ENCODE results near the gene MEF2A. TPM values are rescaled to one million over a fixed set of nuclear protein-coding genes. Genes with fewer than 3 reads are reported as not detected.
"Not testable (repeated sequence)": the region's sequence is repeated elsewhere in the genome, so short reads cannot be mapped to it uniquely, and the experiment has no call there.

The MEF2A gene
- total RNA-seq, 1 experiment from 2014 or later = 19.6 TPM

DNA sequence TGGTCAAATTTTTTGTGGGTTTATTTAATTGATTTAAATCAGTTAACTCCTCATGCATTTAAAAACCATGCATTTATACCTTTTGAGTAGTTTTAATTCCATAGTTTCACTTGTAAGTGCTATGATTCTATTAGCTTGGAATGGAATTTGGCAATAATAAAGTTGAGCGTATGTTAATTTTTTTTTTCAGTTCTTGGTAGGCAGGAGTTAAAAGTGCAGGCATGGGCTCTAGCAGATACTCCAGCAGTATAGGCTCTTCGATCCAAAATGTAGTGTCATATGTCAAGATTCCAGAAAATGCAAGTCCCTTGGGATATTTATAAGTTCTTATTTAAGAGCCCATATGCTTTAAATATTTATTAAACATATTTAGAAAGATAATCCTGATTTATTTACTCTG lies 97.1 kb downstream of the MEF2A start:
- Histone ChIP-seq H3K4me1 (no peaks in the 10 kb centered on the region; the same call in 1 of the 2 replicates), H3K36me3 (ENCODE audit: control insufficient read depth, insufficient read depth, low read length) (no peaks in the 10 kb centered on the region), H3K4me3 (ENCODE audit: low read depth, low read length) (no peak overlapping the region), H3K9me3 (no peaks in the 10 kb centered on the region), H3K27me3 (replicated peaks; ENCODE audit: control insufficient read depth, insufficient read depth, low read length) (no peaks in the 10 kb centered on the region)
- intact Hi-C loops (cut with micrococcal nuclease; ENCODE audit: unreplicated experiment) = no loop called here
- H3K27me3 Mint-ChIP-seq (ENCODE audit: insufficient read depth, unreplicated experiment) = no peaks in the 10 kb centered on the region
- CTCF ChIA-PET = no interaction called here
- H3K9me3 Mint-ChIP-seq (ENCODE audit: unreplicated experiment) = peaks cover 10% of the 10 kb centered on the region
- H3K4me1 Mint-ChIP-seq (ENCODE audit: low read depth, unreplicated experiment) = no peaks in the 10 kb centered on the region
- BruUV-seq (replicated peaks) = no TSS peak
- H3K36me3 Mint-ChIP-seq (ENCODE audit: insufficient read depth, unreplicated experiment) = no peaks in the 10 kb centered on the region
- DNase-seq = no peak
- no peak overlapping the region for H3K27ac Mint-ChIP-seq (ENCODE audit: unreplicated experiment)
- no peak overlapping the region for H3K4me3 Mint-ChIP-seq (ENCODE audit: unreplicated experiment)
- POLR2A ChIA-PET = no interaction called here
- no peak for TF ChIP-seq CTCF (IDR thresholded peaks at IDR 0.05; ENCODE audit: insufficient read depth in 1 of 2, low read depth in 1 of 2, low read length in 1 of 2, severe bottlenecking in 1 of 2, unreplicated experiment in 1 of 2)

DNA sequence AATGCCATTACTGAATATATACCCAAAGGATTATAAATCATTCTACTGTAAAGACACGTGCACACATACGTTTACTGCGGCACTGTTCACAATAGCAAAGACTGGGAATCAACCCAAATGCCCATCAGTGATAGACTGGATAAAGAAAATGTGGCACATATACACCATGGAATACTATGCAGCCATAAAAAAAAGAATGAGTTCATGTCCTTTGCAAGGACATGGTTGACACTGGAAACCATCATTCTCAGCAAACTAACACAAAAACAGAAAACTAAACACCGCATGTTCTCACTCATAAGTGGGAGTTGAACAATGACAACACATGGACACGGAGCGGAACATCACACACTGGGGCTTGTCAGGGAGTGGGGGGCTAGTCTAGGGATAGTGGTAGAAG lies 100.3 kb downstream of the MEF2A start:
- BruUV-seq (replicated peaks); H3K27ac Mint-ChIP-seq (ENCODE audit: unreplicated experiment); H3K4me3 Mint-ChIP-seq (ENCODE audit: unreplicated experiment); H3K9me3 Mint-ChIP-seq (ENCODE audit: unreplicated experiment); H3K36me3 ChIP-seq (ENCODE audit: control insufficient read depth, insufficient read depth, low read length); H3K4me1 Mint-ChIP-seq (ENCODE audit: low read depth, unreplicated experiment); DNase-seq; intact Hi-C loops (cut with micrococcal nuclease; ENCODE audit: unreplicated experiment); H3K27me3 Mint-ChIP-seq (ENCODE audit: insufficient read depth, unreplicated experiment); H3K4me3 ChIP-seq (ENCODE audit: low read depth, low read length); H3K36me3 Mint-ChIP-seq (ENCODE audit: insufficient read depth, unreplicated experiment); H3K4me1 ChIP-seq; H3K27me3 ChIP-seq (replicated peaks; ENCODE audit: control insufficient read depth, insufficient read depth, low read length); CTCF ChIA-PET; H3K9me3 ChIP-seq; POLR2A ChIA-PET: not testable (repeated sequence)

DNA sequence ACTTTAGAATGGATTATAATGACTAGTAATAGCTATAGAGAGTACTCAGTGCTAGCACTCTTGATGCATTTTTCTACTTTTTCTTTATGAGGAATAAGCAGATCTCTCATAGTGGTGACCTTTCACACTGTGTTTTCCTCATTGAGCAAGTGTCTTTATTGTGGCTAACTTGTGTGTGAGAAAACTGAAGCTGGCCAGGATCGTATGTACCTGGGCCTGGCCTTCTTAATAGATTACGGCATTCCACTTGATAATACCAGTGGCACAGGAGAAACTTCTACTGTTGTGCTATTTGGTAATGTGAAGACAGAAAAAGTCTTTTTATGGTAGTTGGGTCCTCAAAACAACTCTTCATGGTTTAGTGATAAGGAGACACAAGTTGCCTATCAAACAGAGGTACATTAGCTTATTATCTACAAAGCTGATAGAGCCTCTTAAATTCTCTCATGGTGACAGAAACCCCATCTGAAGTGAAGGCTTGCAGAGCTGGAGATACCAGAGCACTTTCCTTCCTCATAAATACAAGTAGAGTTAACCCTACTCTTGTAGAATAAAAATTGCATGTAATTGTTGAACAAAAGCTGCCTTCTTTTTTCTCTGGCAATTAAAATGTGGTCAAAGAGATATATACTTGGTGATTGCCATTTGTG lies 102.9 kb downstream of the MEF2A start:
- Histone ChIP-seq H3K4me3 (ENCODE audit: low read depth, low read length) (no peak overlapping the region), H3K36me3 (ENCODE audit: control insufficient read depth, insufficient read depth, low read length) (no peaks in the 10 kb centered on the region), H3K9me3 (no peaks in the 10 kb centered on the region), H3K27me3 (replicated peaks; ENCODE audit: control insufficient read depth, insufficient read depth, low read length) (no peaks in the 10 kb centered on the region), H3K4me1 (no peaks in the 10 kb centered on the region; the same call in 1 of the 2 replicates)
- Mint-ChIP-seq H3K27ac (ENCODE audit: unreplicated experiment) (no peak overlapping the region), H3K27me3 (ENCODE audit: insufficient read depth, unreplicated experiment) (no peaks in the 10 kb centered on the region), H3K4me3 (ENCODE audit: unreplicated experiment) (no peak overlapping the region), H3K9me3 (ENCODE audit: unreplicated experiment) (peaks cover 10% of the 10 kb centered on the region), H3K4me1 (ENCODE audit: low read depth, unreplicated experiment) (no peaks in the 10 kb centered on the region), H3K36me3 (ENCODE audit: insufficient read depth, unreplicated experiment) (no peaks in the 10 kb centered on the region)
- TF ChIP-seq CTCF (IDR thresholded peaks at IDR 0.05; ENCODE audit: insufficient read depth in 1 of 2, low read depth in 1 of 2, low read length in 1 of 2, severe bottlenecking in 1 of 2, unreplicated experiment in 1 of 2) = no peak
- intact Hi-C loops (cut with micrococcal nuclease; ENCODE audit: unreplicated experiment) = no loop called here
- no TSS peak for BruUV-seq (replicated peaks)
- ChIA-PET POLR2A (no interaction called here), CTCF (no interaction called here)
- DNase-seq = no peak

DNA sequence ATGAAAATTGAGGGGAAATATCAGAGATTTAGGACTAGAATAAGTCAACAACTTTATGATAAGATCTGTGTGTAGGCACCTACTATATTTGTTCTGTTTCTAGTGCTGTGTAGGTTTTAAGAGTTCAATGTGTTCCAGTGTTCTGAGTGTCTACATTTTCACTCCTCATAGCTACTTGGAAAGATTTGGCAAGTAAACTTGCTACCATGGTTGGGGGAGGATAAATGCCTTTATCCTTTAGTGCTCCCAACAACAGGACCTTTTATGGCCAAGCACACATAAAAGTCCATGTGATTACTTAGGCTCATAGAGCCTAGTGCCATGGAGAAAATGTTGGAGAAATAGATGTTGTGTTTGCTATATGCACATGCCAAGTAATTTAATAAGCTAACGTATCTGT lies 103.5 kb downstream of the MEF2A start:
- no peak for DNase-seq

More for the DNA sequence above, 103.5 kb downstream of the MEF2A start:
- no peaks in the 10 kb centered on the region for H3K27me3 ChIP-seq (replicated peaks; ENCODE audit: control insufficient read depth, insufficient read depth, low read length)
- H3K4me1 ChIP-seq = no peaks in the 10 kb centered on the region; the same call in 1 of the 2 replicates
- no peaks in the 10 kb centered on the region for H3K36me3 ChIP-seq (ENCODE audit: control insufficient read depth, insufficient read depth, low read length)
- no peak for TF ChIP-seq CTCF (IDR thresholded peaks at IDR 0.05; ENCODE audit: insufficient read depth in 1 of 2, low read depth in 1 of 2, low read length in 1 of 2, severe bottlenecking in 1 of 2, unreplicated experiment in 1 of 2)
- peaks cover 6% of the 10 kb centered on the region for H3K9me3 Mint-ChIP-seq (ENCODE audit: unreplicated experiment)
- no peak overlapping the region for H3K4me3 Mint-ChIP-seq (ENCODE audit: unreplicated experiment)
- no peaks in the 10 kb centered on the region for H3K36me3 Mint-ChIP-seq (ENCODE audit: insufficient read depth, unreplicated experiment)
- POLR2A ChIA-PET = no interaction called here
- H3K27me3 Mint-ChIP-seq (ENCODE audit: insufficient read depth, unreplicated experiment) = no peaks in the 10 kb centered on the region
- no TSS peak for BruUV-seq (replicated peaks)
- intact Hi-C loops (cut with micrococcal nuclease; ENCODE audit: unreplicated experiment) = no loop called here
- H3K27ac Mint-ChIP-seq (ENCODE audit: unreplicated experiment) = no peak overlapping the region
- H3K9me3 ChIP-seq = no peaks in the 10 kb centered on the region
- H3K4me3 ChIP-seq (ENCODE audit: low read depth, low read length) = no peak overlapping the region
- CTCF ChIA-PET = no interaction called here
- no peaks in the 10 kb centered on the region for H3K4me1 Mint-ChIP-seq (ENCODE audit: low read depth, unreplicated experiment)

Measured in Caco-2 (cell line).